GM12878 (cell line): Measurements from ENCODE around the gene PCDH15. TPM values are rescaled to one million over a fixed set of nuclear protein-coding genes. Genes with fewer than 3 reads are reported as not detected.

Experiments
- ATAC-seq: fragments of 200-7000 bp; cut with Tn5 transposase; 3 replicates; pipeline ENCODE4 v1.9.1; 2020; ENCODE audit warnings: mild to moderate bottlenecking, moderate library complexity
- BruUV-seq: library from RNA; stranded (reverse); fragments of 400-500 nt; replicated peaks from 2 replicates; lab custom pipeline; 2021; lab: Mats Ljungman, UMichigan
- CTCF ChIA-PET: fragments of 300-600 bp; sonication (Branson Sonifier 250); formaldehyde crosslinking; extraction: SDS; loops from one replicate; lab custom pipeline; 2021; ENCODE audit warnings: inconsistent platforms; lab: Yijun Ruan, JAX
- POLR2A ChIA-PET: fragments of 350-600 bp; formaldehyde crosslinking; extraction: SDS; loops from one replicate; lab custom pipeline; 2021; ENCODE audit warnings: inconsistent platforms; lab: Charles Lee
- RAD21 ChIA-PET: fragments of 300-600 bp; sonication (Branson Sonifier 250); formaldehyde crosslinking; loops from one replicate; lab custom pipeline; 2023; ENCODE audit warnings: antibody characterized with exemption; ENCODE audit not compliant: unreplicated experiment; lab: Charles Lee
- SMC1A ChIA-PET: fragments of 300-600 bp; sonication (Branson Sonifier 250); formaldehyde crosslinking; loops from one replicate; lab custom pipeline; 2023; ENCODE audit not compliant: unreplicated experiment, uncharacterized antibody; lab: Charles Lee
- DNase-seq: peaks from one replicate; pipeline ENCODE4 v3.0.0-alpha.2; 2011; ENCODE audit warnings: low read depth, low spot score
- FAIRE-seq: peaks from 3 replicates; lab custom pipeline; 2011; peaks lifted over from hg19 to GRCh38; lab: Jason Lieb, UNC
- H2AFZ ChIP-seq: 2 replicates; pipeline ENCODE4 v1.6.0; 2011; ENCODE audit warnings: low read depth, low read length, control low read depth; ENCODE audit not compliant: control insufficient read depth
- H3K27ac ChIP-seq: 2 replicates; pipeline ENCODE4 v1.5.1; 2011; ENCODE audit warnings: control low read depth; ENCODE audit not compliant: control insufficient read depth, insufficient read depth
- H3K27me3 ChIP-seq, 2 experiments: replicated peaks in 1 of 2; 2 replicates each; pipeline versions ENCODE4 v1.6.0 to v1.6.1; 2011; ENCODE audit warnings: low read length in 1 of 2; ENCODE audit not compliant: control insufficient read depth in 2 of 2, insufficient read depth in 2 of 2
- H3K36me3 ChIP-seq, 2 experiments: 2 replicates each; pipeline ENCODE4 v1.5.1; 2011; ENCODE audit warnings: low read length in 1 of 2; ENCODE audit not compliant: control insufficient read depth in 2 of 2, insufficient read depth in 2 of 2
- H3K4me1 ChIP-seq: 2 replicates; pipeline ENCODE4 v1.6.1; 2011; ENCODE audit warnings: mild to moderate bottlenecking, low read length, moderate library complexity, mixed read lengths; ENCODE audit not compliant: control insufficient read depth, insufficient read depth
- H3K4me2 ChIP-seq: 2 replicates; pipeline ENCODE4 v1.6.0; 2011; ENCODE audit warnings: control low read depth; ENCODE audit not compliant: control insufficient read depth, insufficient read depth
- H3K4me3 ChIP-seq: fragments of 200-600 bp; sonication (generic); 2 replicates; pipeline ENCODE4 v1.5.1; 2016
- H3K79me2 ChIP-seq: 2 replicates; pipeline ENCODE4 v1.6.0; 2011; ENCODE audit warnings: low read length; ENCODE audit not compliant: control insufficient read depth, insufficient read depth
- H3K9ac ChIP-seq: 2 replicates; pipeline ENCODE4 v1.8.0; 2011; ENCODE audit warnings: low read length, control low read depth, mixed read lengths; ENCODE audit not compliant: control insufficient read depth, insufficient read depth
- H3K9me3 ChIP-seq: replicated peaks from 3 replicates; pipeline ENCODE4 v1.5.1; 2011; ENCODE audit warnings: mild to moderate bottlenecking, low read length; ENCODE audit not compliant: control insufficient read depth, insufficient read depth
- H4K20me1 ChIP-seq: 2 replicates; pipeline ENCODE4 v1.6.0; 2011; ENCODE audit not compliant: control insufficient read depth, insufficient read depth
- BCLAF1 ChIP-seq: fragments of 450-650 bp; IDR thresholded peaks from 2 replicates; pipeline ENCODE4 v1.6.1; 2017; ENCODE audit warnings: antibody characterized with exemption, mild to moderate bottlenecking, moderate library complexity
- CBX3 ChIP-seq: fragments of 200-600 bp; sonication (generic); IDR thresholded peaks from 2 replicates; pipeline ENCODE4 v1.6.1; 2016; ENCODE audit warnings: low read depth, borderline replicate concordance
- CEBPB ChIP-seq, 2 experiments: fragments of 150-350 bp in 1 of 2; IDR thresholded peaks; 2 replicates each; pipeline ENCODE4 v1.6.1; 2012 to 2014; ENCODE audit warnings: low read depth in 2 of 2, low read length in 2 of 2, borderline replicate concordance in 1 of 2, inconsistent platforms in 1 of 2
- KDM1A ChIP-seq: fragments of 200-600 bp; sonication (generic); IDR thresholded peaks from 2 replicates; pipeline ENCODE4 v1.6.1; 2016; ENCODE audit warnings: borderline replicate concordance
- MAX ChIP-seq: IDR thresholded peaks from 2 replicates; pipeline ENCODE4 v1.6.1; 2012; ENCODE audit warnings: low read depth, low read length, improper control_type of control experiment
- MEF2B ChIP-seq: fragments of 450-650 bp; IDR thresholded peaks from 2 replicates; pipeline ENCODE4 v1.6.1; 2018; ENCODE audit warnings: mild to moderate bottlenecking, moderate library complexity; ENCODE audit not compliant: partially characterized antibody, poor library complexity, severe bottlenecking
- MTA2 ChIP-seq: fragments of 450-650 bp; IDR thresholded peaks from 2 replicates; pipeline ENCODE4 v1.6.1; 2016; ENCODE audit warnings: low read depth, mild to moderate bottlenecking, moderate library complexity
- PRDM15 ChIP-seq: fragments of 450-650 bp; formaldehyde crosslinking; IDR thresholded peaks from 2 replicates; pipeline ENCODE4 v1.4.0; 2020; ENCODE audit warnings: mild to moderate bottlenecking, moderate library complexity
- SIX5 ChIP-seq: IDR thresholded peaks from 2 replicates; pipeline ENCODE4 v1.6.1; 2011; ENCODE audit warnings: mild to moderate bottlenecking, low read depth, low read length, moderate library complexity; ENCODE audit not compliant: severe bottlenecking
- STAT1 ChIP-seq: fragments of 450-650 bp; conservative IDR thresholded peaks from 2 replicates; pipeline ENCODE4 v1.6.1; 2014; ENCODE audit warnings: antibody characterized with exemption, mild to moderate bottlenecking
- WRNIP1 ChIP-seq: IDR thresholded peaks from 2 replicates; pipeline ENCODE4 v1.6.1; 2011; ENCODE audit warnings: low read depth, low read length, improper control_type of control experiment, borderline replicate concordance
- ZBTB33 ChIP-seq: fragments of 450-650 bp; IDR thresholded peaks from 2 replicates; pipeline ENCODE4 v1.6.1; 2017; ENCODE audit warnings: mild to moderate bottlenecking
- WGBS: methylation state at CpG from one replicate; pipeline ENCODE4 v1.1.6; 2016; ENCODE audit warnings: low lambda C conversion rate; ENCODE audit not compliant: insufficient replicate concordance, insufficient coverage; ENCODE audit errors: missing lambda C conversion rate; 5-methylcytosine and 5-hydroxymethylcytosine counted together
- in situ Hi-C: fragments of 300-500 bp; cut with MboI; formaldehyde crosslinking; loops from 9 replicates; pipeline ENCODE4 v1.14.3; 2018; ENCODE audit warnings: mixed read lengths
- intact Hi-C: fragments of 100-400 bp; cut with micrococcal nuclease; formaldehyde crosslinking; loops from one replicate; pipeline ENCODE4 v1.14.2; 2022; ENCODE audit not compliant: unreplicated experiment
- polyA plus RNA-seq, 11 experiments: library from polyadenylated mRNA; depleted of rRNA in 4 of 11; unstranded in 6 of 11; stranded (reverse) in 5 of 11; fragments of >200 nt; fragmentation: Nextera tagmentation in 4 of 11; fragmentation: Illumina TruSeq in 1 of 11; extraction: Ambion mirVana in 4 of 11; extraction: Trizol in 1 of 11; gene quantifications; 1 replicate in 1 of 11; 2 replicates in 10 of 11; pipeline versions ENCODE4 v1.2.1 to v1.2.3, GENCODE V29; 2011 to 2016; ENCODE audit warnings: inconsistent platforms in 2 of 11, missing spikeins in 2 of 11, low read depth in 1 of 11
- total RNA-seq, 4 experiments: library from RNA; depleted of rRNA in 3 of 4; stranded (reverse); fragments of >200 nt in 3 of 4; fragmentation: Illumina TruSeq in 1 of 4; extraction: Trizol in 1 of 4; gene quantifications; 2 replicates each; pipeline versions ENCODE4 v1.2.1 to v1.2.3, GENCODE V29; 2013 to 2021

The PCDH15 gene
- total and polyA plus RNA-seq, 10 of the 15 experiments (the other 5 are each of a cell fraction or from before 2014, with no cell fraction given): 0.03 to 0.52 (median 0.07) TPM; not detected in 6

- BruUV-seq: no TSS peak
- no peaks in the 10 kb centered on the region for H3K27me3 ChIP-seq
- H3K4me3 ChIP-seq: no peak overlapping the region
- ChIA-PET SMC1A (interaction anchor here (1.1 kb wide), 1 partner anchor 352 kb away, joined by 5 read pairs; no protein-coding TSS in a partner anchor), CTCF (interaction anchor here (0.8 kb wide), 1 partner anchor 351 kb away, joined by 3 read pairs; no protein-coding TSS in a partner anchor), POLR2A (no interaction called here), RAD21 (interaction anchor here (0.5 kb wide), 1 partner anchor 120 kb away, joined by 3 read pairs; no protein-coding TSS in a partner anchor)
- H2AFZ ChIP-seq: no peak overlapping the region
- 0% methylated on average over 1 of the region's 1 CpG for WGBS
- intact Hi-C loops (no loop called here), in situ Hi-C loops (no loop called here)
- ATAC-seq: peak; percentile 61
- no peak overlapping the region for H3K27ac ChIP-seq
- no peaks in the 10 kb centered on the region for H3K36me3 ChIP-seq
- DNase-seq: no peak
- no peaks in the 10 kb centered on the region for H3K79me2 ChIP-seq
- H3K4me2 ChIP-seq: no peak overlapping the region
- H3K9me3 ChIP-seq: no peaks in the 10 kb centered on the region
- no peaks in the 10 kb centered on the region for H3K4me1 ChIP-seq
- FAIRE-seq: no peak
- H3K9ac ChIP-seq: no peak overlapping the region
- H4K20me1 ChIP-seq: no peaks in the 10 kb centered on the region
- TF ChIP-seq KDM1A: no peak
- TF ChIP-seq ZBTB33: no peak
- TF ChIP-seq WRNIP1: no peak
- TF ChIP-seq SIX5: no peak
- no peak for TF ChIP-seq CEBPB (IDR thresholded peaks at IDR 0.05; ENCODE audit: borderline replicate concordance in 1 of 2, low read depth in 2 of 2, low read length in 2 of 2)
- no peak for TF ChIP-seq CBX3
- no peak for TF ChIP-seq PRDM15 (CRISPR knock-in tag)
- no peak for TF ChIP-seq MTA2
- TF ChIP-seq BCLAF1: no peak
- no peak for TF ChIP-seq MEF2B
- no peak for TF ChIP-seq MAX
- no peak for TF ChIP-seq STAT1
Measured at GRCh38 chr10:54484186-54484585, 316.8 kb downstream of the PCDH15 start.
